ENCODE measurements around the gene ANAPC13. TPM values are rescaled to one million over a fixed set of nuclear protein-coding genes. Genes with fewer than 3 reads are reported as not detected.

Gene ANAPC13
- total RNA-seq, 1 experiment from 2014 or later: 52.7 TPM

DNA sequence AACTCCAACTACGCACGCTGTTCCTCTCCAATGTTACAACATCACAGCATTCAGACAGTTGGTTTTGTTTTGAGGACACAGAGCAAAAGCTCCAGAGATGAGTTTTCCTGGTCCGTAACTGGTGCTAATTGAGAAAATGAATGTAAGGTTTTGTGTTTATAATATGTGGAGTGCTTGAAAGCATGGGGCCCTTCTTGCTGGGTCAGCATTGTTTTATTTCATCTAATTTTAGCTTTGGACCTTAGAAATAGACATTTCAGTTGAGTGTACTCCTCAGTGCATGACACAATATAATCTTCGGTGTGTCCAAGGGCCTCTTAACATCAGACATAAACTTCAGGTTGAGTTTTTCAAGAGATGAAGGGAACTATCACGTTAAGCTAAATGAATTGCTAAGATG is 37.1 kb downstream of the ANAPC13 start:
- no peaks in the 10 kb centered on the region for H3K9me3 ChIP-seq (ENCODE audit: insufficient read depth, low read depth)
- intact Hi-C loops (cut with micrococcal nuclease; ENCODE audit: unreplicated experiment): loop anchor here (1.0 to 2.0 kb wide), 3 partner anchors 74 to 136 kb away; partner anchors contain the start of gene AMOTL2
- no peak for DNase-seq
- no peak for TF ChIP-seq EZH2 (IDR thresholded peaks at IDR 0.05; ENCODE audit: low read depth)
- no peak for TF ChIP-seq CTCF (conservative IDR thresholded peaks at IDR 0.05)
- no peaks in the 10 kb centered on the region for H3K27me3 ChIP-seq (ENCODE audit: insufficient read depth, low read depth)
- ChIA-PET CTCF (interaction anchor here (0.6 kb wide), 1 partner anchor 266 kb away, joined by 13 read pairs; no protein-coding TSS in a partner anchor), POLR2A (ENCODE audit: unreplicated experiment) (no interaction called here)
- H3K79me2 ChIP-seq (ENCODE audit: low read depth): no peaks in the 10 kb centered on the region
- H3K4me2 ChIP-seq: no peak overlapping the region
- H3F3A ChIP-seq (ENCODE audit: insufficient read depth, low read depth): peaks cover 16% of the 10 kb centered on the region; the same call in 1 of the 2 replicates
- H3K4me1 ChIP-seq (replicated peaks; ENCODE audit: insufficient read depth): peaks cover 24% of the 10 kb centered on the region
- H4K20me1 ChIP-seq (ENCODE audit: insufficient read depth): no peaks in the 10 kb centered on the region
- H3K36me3 ChIP-seq (ENCODE audit: low read depth): no peaks in the 10 kb centered on the region
- H3K9me2 ChIP-seq (ENCODE audit: insufficient read depth): no peaks in the 10 kb centered on the region
- no peak overlapping the region for H2AFZ ChIP-seq
- H3K27ac ChIP-seq: no peak overlapping the region
- BruUV-seq (replicated peaks): no TSS peak
- H3K4me3 ChIP-seq: no peak overlapping the region

DNA sequence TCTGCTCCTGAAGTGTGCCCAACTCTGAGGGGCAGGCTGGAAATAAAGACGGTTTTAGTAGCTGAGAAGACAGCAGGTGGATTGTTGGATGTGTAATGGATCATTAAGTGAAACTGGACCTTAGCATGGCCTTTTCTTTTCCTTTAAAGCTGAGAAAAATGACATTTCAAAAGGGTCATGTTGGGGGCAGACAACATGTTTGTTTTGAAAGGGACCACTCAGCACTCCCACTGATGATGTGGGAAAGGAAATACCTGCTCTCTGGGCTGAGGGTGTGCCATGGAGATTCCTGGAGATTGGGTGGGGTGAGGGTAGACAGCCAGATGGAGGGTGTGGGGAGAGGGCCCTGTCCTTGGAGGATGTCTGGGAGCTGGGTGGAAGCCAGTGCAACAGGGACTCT is 38.4 kb downstream of the ANAPC13 start:
- POLR2A ChIA-PET (ENCODE audit: unreplicated experiment): no interaction called here
- Histone ChIP-seq H2AFZ (no peak overlapping the region), H3K27me3 (ENCODE audit: insufficient read depth, low read depth) (no peaks in the 10 kb centered on the region), H3F3A (ENCODE audit: insufficient read depth, low read depth) (peaks cover 16% of the 10 kb centered on the region; the same call in 1 of the 2 replicates), H3K4me1 (replicated peaks; ENCODE audit: insufficient read depth) (peaks cover 24% of the 10 kb centered on the region), H4K20me1 (ENCODE audit: insufficient read depth) (no peaks in the 10 kb centered on the region), H3K9me2 (ENCODE audit: insufficient read depth) (no peaks in the 10 kb centered on the region), H3K4me2 (no peak overlapping the region), H3K9me3 (ENCODE audit: insufficient read depth, low read depth) (no peaks in the 10 kb centered on the region), H3K4me3 (no peak overlapping the region), H3K27ac (no peak overlapping the region), H3K36me3 (ENCODE audit: low read depth) (no peaks in the 10 kb centered on the region), H3K79me2 (ENCODE audit: low read depth) (no peaks in the 10 kb centered on the region)
- DNase-seq: no peak
- intact Hi-C loops (cut with micrococcal nuclease; ENCODE audit: unreplicated experiment): no loop called here
- TF ChIP-seq CTCF (conservative IDR thresholded peaks at IDR 0.05): no peak
- no peak for TF ChIP-seq EZH2 (IDR thresholded peaks at IDR 0.05; ENCODE audit: low read depth)
- BruUV-seq (replicated peaks): no TSS peak
- CTCF ChIA-PET: no interaction called here

- no peak overlapping the region for H3K4me2 ChIP-seq
- TF ChIP-seq EZH2 (IDR thresholded peaks at IDR 0.05; ENCODE audit: low read depth): no peak
- TF ChIP-seq CTCF (conservative IDR thresholded peaks at IDR 0.05): no peak
- intact Hi-C loops (cut with micrococcal nuclease; ENCODE audit: unreplicated experiment): no loop called here
Measured at GRCh38 chr3:134446800-134447199, 39.0 kb downstream of the ANAPC13 start.

More at GRCh38 chr3:134446800-134447199, 39.0 kb downstream of the ANAPC13 start:
- Histone ChIP-seq H3F3A (ENCODE audit: insufficient read depth, low read depth) (peaks cover 19% of the 10 kb centered on the region; the same call in 1 of the 2 replicates), H3K27ac (no peak overlapping the region), H3K9me3 (ENCODE audit: insufficient read depth, low read depth) (no peaks in the 10 kb centered on the region), H3K9me2 (ENCODE audit: insufficient read depth) (no peaks in the 10 kb centered on the region), H3K4me3 (no peak overlapping the region), H2AFZ (no peak overlapping the region), H3K4me1 (replicated peaks; ENCODE audit: insufficient read depth) (peaks cover 24% of the 10 kb centered on the region), H3K36me3 (ENCODE audit: low read depth) (no peaks in the 10 kb centered on the region), H3K27me3 (ENCODE audit: insufficient read depth, low read depth) (no peaks in the 10 kb centered on the region), H4K20me1 (ENCODE audit: insufficient read depth) (no peaks in the 10 kb centered on the region), H3K79me2 (ENCODE audit: low read depth) (no peaks in the 10 kb centered on the region)
- ChIA-PET POLR2A (ENCODE audit: unreplicated experiment) (no interaction called here), CTCF (interaction anchor here (0.6 kb wide), 1 partner anchor 74 kb away, joined by 4 read pairs; no protein-coding TSS in a partner anchor)
- DNase-seq: no peak
- no TSS peak for BruUV-seq (replicated peaks)

Data from PC-9 (cell line).